CD4-positive, alpha-beta T cell treated with Interleukin-17A for 4 hours (primary cell): ENCODE results near the gene RSPH3.

Experiments
- DNase-seq: peaks from one replicate; pipeline ENCODE4 v3.0.0-alpha.2; 2020; ENCODE audit warnings: mixed read lengths

Gene RSPH3

DNA sequence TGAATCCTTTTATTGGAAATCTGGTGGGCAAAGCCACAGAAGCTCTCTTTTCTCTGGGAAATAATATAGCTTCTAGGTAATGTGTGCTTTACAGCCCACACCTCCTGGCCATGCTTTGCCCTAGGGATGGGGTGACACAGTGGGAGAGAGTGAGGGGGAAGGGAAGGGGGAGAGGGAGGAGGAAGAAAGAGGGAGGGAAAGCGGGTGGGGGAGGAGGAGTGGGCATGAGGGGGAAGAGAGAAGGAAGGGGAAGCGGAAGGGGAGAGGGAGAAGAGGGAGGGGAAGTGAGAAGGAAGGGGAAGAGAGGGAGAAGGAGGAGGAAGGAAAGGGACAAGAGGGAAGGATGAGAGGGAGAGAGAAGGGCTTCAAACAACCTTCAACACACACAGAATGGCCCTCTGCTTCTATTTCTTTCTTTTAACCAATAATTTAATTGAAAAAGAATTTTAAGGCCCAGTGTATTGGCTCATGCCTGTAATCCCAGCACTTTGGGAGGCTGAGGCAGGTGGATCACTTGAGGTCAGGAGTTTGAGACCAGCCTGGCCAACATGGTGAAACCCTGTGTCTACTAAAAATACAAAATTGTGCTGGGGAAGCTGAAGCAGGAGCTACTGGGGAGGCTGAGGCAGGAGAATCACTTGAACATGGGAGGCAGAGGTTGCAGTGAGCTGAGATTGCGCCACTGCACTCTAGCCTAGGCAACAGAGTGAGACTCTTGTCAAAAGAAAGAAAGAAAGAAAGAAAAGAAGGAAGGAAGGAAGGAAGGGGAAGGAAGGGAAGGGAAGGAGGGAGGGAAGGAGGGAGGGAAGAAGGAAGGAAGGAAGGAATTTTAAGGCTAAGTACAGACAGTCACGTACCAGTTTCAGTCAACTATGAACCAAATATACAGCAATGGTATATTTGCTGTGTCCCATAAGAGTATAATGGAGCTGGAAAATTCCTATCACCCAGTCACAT, 75.2 kb downstream of the RSPH3 start:
- DNase-seq = no peak

DNA sequence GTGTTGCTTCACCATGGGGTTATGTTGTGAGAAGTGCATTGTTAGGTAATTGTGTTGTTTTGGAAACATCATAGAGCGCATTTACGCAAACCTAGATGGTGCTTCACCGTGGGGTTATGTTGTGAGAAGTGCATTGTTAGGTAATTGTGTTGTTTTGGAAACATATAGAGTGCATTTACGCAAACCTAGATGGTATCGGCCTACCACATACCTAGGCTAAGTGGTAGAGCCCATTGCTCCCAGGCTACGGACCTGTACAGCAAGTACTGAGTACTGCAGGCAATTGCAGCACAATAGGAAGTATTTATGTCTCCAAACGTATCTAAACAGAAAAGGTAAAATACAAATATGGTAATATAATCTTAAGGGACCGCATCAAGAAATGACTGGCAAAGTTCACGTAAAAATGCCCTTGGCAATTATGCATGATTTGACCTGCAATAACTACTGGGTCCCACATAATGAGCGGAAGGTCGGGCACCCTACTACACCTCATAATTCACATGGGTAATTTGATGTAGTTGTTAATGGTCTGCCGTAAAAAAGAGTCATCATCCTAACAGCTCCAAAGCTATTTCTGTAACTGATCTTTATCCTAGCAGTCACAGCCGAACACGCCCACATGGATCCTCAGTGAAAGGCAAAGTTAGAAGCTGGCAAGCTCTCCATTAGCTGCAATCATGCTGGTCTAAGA, 76.0 kb downstream of the RSPH3 start:
- DNase-seq = no peak
